Raji (cell line): ENCODE measurements around the gene OR52A5.

Source experiments
- POLR2A ChIP-seq: IDR thresholded peaks from 2 replicates; pipeline ENCODE4 v1.6.1; 2011; ENCODE audit warnings: low read depth, low read length, control low read depth; ENCODE audit not compliant: insufficient read depth

OR52A5 gene

GRCh38 chr11:5118893-5119292 is 19.3 kb downstream of the OR52A5 start:
- TF ChIP-seq POLR2A: no peak

GRCh38 chr11:5117588-5117987 is 20.6 kb downstream of the OR52A5 start:
- TF ChIP-seq POLR2A: no peak

- TF ChIP-seq POLR2A: no peak
These were observed 22.8 kb downstream of the OR52A5 start for GRCh38 chr11:5115339-5115738.

GRCh38 chr11:5107285-5107684 is 30.9 kb downstream of the OR52A5 start:
- no peak for TF ChIP-seq POLR2A

- TF ChIP-seq POLR2A: no peak
These were observed 35.1 kb downstream of the OR52A5 start for GRCh38 chr11:5103066-5103465.

- no peak for TF ChIP-seq POLR2A
These were observed 35.9 kb downstream of the OR52A5 start for GRCh38 chr11:5102246-5102645.

- TF ChIP-seq POLR2A: no peak
These were observed 42.1 kb downstream of the OR52A5 start for GRCh38 chr11:5096011-5096410.

- no peak for TF ChIP-seq POLR2A
These were observed 45.2 kb downstream of the OR52A5 start for GRCh38 chr11:5092821-5093585.

GRCh38 chr11:5090668-5091067 is 47.5 kb downstream of the OR52A5 start:
- TF ChIP-seq POLR2A: no peak

GRCh38 chr11:5088556-5088955 is 49.6 kb downstream of the OR52A5 start:
- no peak for TF ChIP-seq POLR2A

GRCh38 chr11:5083602-5084001 is 54.6 kb downstream of the OR52A5 start:
- TF ChIP-seq POLR2A: no peak

- no peak for TF ChIP-seq POLR2A
These were observed 56.8 kb downstream of the OR52A5 start for GRCh38 chr11:5081405-5081804.
